OCI-LY7 (cell line): ENCODE results near the gene EIF2S2. TPM values are rescaled to one million over a fixed set of nuclear protein-coding genes. Genes with fewer than 3 reads are reported as not detected.

Experiments used
- BruUV-seq: library from RNA; stranded (reverse); fragments of 400-500 nt; replicated peaks from 2 replicates; lab custom pipeline; 2021; lab: Mats Ljungman, UMichigan
- CTCF ChIA-PET: fragments of 300-600 bp; sonication (Branson Sonifier 250); formaldehyde crosslinking; loops from one replicate; lab custom pipeline; 2022; ENCODE audit warnings: antibody characterized with exemption; ENCODE audit not compliant: unreplicated experiment; lab: Charles Lee
- POLR2A ChIA-PET: fragments of 300-600 bp; sonication (Branson Sonifier 250); formaldehyde crosslinking; loops from one replicate; lab custom pipeline; 2022; ENCODE audit warnings: antibody characterized with exemption; lab: Charles Lee
- DNase-seq: peaks from one replicate; pipeline ENCODE4 v3.0.0-alpha.2; 2015; ENCODE audit warnings: low spot score
- H2AFZ ChIP-seq: fragments of 200-600 bp; sonication (generic), shearing (Covaris generic); 2 replicates; pipeline ENCODE4 v1.6.1; 2014; ENCODE audit warnings: mild to moderate bottlenecking, antibody characterized with exemption, low read length, moderate library complexity
- H3K27ac ChIP-seq: fragments of 200-600 bp; sonication (generic); 2 replicates; pipeline ENCODE4 v1.5.1; 2014; ENCODE audit warnings: mixed run types, low read depth, mild to moderate bottlenecking, moderate library complexity, low read length, inconsistent platforms; ENCODE audit not compliant: poor library complexity, severe bottlenecking
- H3K36me3 ChIP-seq: fragments of 200-600 bp; sonication (generic); 2 replicates; pipeline ENCODE4 v1.6.1; 2014; ENCODE audit warnings: mild to moderate bottlenecking, antibody characterized with exemption, low read length, moderate library complexity, mixed read lengths; ENCODE audit not compliant: insufficient read depth
- H3K4me1 ChIP-seq: fragments of 200-600 bp; sonication (generic); 2 replicates; pipeline ENCODE4 v1.5.1; 2014; ENCODE audit warnings: mild to moderate bottlenecking, low read length; ENCODE audit not compliant: insufficient read depth, poor library complexity, severe bottlenecking
- H3K4me2 ChIP-seq: fragments of 200-600 bp; sonication (generic); 2 replicates; pipeline ENCODE4 v1.6.1; 2014; ENCODE audit warnings: mild to moderate bottlenecking, low read length
- H3K4me3 ChIP-seq: fragments of 200-600 bp; sonication (generic); 2 replicates; pipeline ENCODE4 v1.5.1; 2014; ENCODE audit warnings: mild to moderate bottlenecking, low read depth, low read length; ENCODE audit not compliant: poor library complexity, severe bottlenecking
- H3K79me2 ChIP-seq: fragments of 200-600 bp; sonication (generic); 2 replicates; pipeline ENCODE4 v1.6.1; 2016; ENCODE audit warnings: low read depth, mild to moderate bottlenecking, low read length, moderate library complexity, mixed read lengths; ENCODE audit not compliant: insufficient read depth
- H3K9me2 ChIP-seq: fragments of 200-600 bp; sonication (generic); 2 replicates; pipeline ENCODE4 v1.6.1; 2016; ENCODE audit warnings: mild to moderate bottlenecking, low read length, mixed read lengths; ENCODE audit not compliant: insufficient read depth
- H3K9me3 ChIP-seq: fragments of 200-600 bp; sonication (generic); 2 replicates; pipeline ENCODE4 v1.6.1; 2014; ENCODE audit warnings: mild to moderate bottlenecking, mixed run types, low read length, mixed read lengths
- H4K20me1 ChIP-seq: fragments of 200-600 bp; sonication (generic); 2 replicates; pipeline ENCODE4 v1.6.1; 2014; ENCODE audit warnings: mild to moderate bottlenecking, antibody characterized with exemption, low read length, moderate library complexity, mixed read lengths; ENCODE audit not compliant: insufficient read depth
- CTCF ChIP-seq: fragments of 200-600 bp; sonication (generic); conservative IDR thresholded peaks from 2 replicates; pipeline ENCODE4 v1.5.1; 2014; ENCODE audit warnings: mild to moderate bottlenecking, antibody characterized with exemption, low read length, moderate library complexity, mixed read lengths
- EZH2phosphoT487 ChIP-seq: fragments of 200-600 bp; sonication (generic); IDR thresholded peaks from 2 replicates; pipeline ENCODE4 v1.6.1; 2018; ENCODE audit warnings: low read depth, borderline replicate concordance, mild to moderate bottlenecking, mixed run types, antibody characterized with exemption, low read length, moderate library complexity, mixed read lengths
- intact Hi-C: fragments of 100-400 bp; cut with micrococcal nuclease; formaldehyde crosslinking; loops from one replicate; pipeline ENCODE4 v1.10.0; 2022; ENCODE audit not compliant: unreplicated experiment
- total RNA-seq, 2 experiments: library from RNA; depleted of rRNA in 1 of 2; stranded (reverse); fragments of >200 nt in 1 of 2; shearing (Covaris generic) in 1 of 2; gene quantifications; 2 replicates each; pipeline ENCODE4 v1.2.3, GENCODE V29; 2014 to 2022

Gene EIF2S2
- total RNA-seq, 2 experiments from 2014 or later: 104 to 130 TPM

DNA sequence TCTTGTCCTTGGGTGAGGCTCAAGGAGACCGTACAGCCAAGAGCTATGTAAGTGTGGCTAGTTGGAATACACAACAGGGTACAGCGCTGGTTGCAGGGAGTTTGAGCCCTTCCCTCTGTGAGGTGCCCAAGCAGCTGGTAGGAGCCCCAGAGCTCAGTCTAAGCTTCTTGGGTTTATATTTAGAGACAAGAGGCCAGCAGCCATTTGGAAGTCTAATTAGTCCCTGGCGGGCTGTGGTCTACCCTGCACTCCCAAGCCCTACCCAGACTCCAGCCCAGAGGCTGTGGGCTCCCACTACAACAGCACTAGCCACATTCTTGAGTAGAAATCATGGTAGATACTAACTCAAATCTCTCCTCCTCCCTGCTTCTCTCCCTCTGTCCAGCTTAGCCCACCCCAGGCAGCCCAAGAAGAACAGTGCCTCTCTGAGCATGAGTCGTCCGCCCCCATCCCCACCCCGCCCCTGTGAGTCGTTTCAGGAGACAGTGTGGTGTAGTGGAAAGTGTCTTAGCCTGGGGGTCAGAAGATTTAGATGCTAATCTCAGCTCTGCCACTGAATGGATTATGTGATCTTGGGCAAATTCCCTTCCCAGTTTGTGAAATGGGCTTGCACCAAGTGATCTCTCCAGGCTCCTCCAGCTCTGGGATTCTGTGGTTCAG is 37.8 kb downstream of the EIF2S2 start:
- peaks cover 86% of the 10 kb centered on the region for H3K36me3 ChIP-seq
- H4K20me1 ChIP-seq: peaks cover 6% of the 10 kb centered on the region
- H2AFZ ChIP-seq: no peak overlapping the region
- H3K4me3 ChIP-seq: no peak overlapping the region
- no peaks in the 10 kb centered on the region for H3K9me3 ChIP-seq
- ChIA-PET CTCF (interaction anchor here (0.8 kb wide), 1 partner anchor 214 kb away, joined by 3 read pairs; no protein-coding TSS in a partner anchor), POLR2A (no interaction called here)
- H3K79me2 ChIP-seq: peaks cover 23% of the 10 kb centered on the region; the same call in 1 of the 2 replicates
- H3K27ac ChIP-seq: no peak overlapping the region
- no peak for DNase-seq
- H3K9me2 ChIP-seq: no peaks in the 10 kb centered on the region
- intact Hi-C loops: no loop called here
- no peak overlapping the region for H3K4me2 ChIP-seq
- no peak for TF ChIP-seq CTCF
- no peak for TF ChIP-seq EZH2phosphoT487
- peaks cover 11% of the 10 kb centered on the region for H3K4me1 ChIP-seq
- BruUV-seq: no TSS peak

GRCh38 chr20:34072778-34073177 is 39.3 kb downstream of the EIF2S2 start:
- CTCF ChIA-PET: no interaction called here
- no peak overlapping the region for H3K4me2 ChIP-seq
- no peak overlapping the region for H3K4me3 ChIP-seq
- POLR2A ChIA-PET: no interaction called here
- H3K36me3 ChIP-seq: peaks cover 71% of the 10 kb centered on the region
- H3K9me3 ChIP-seq: no peaks in the 10 kb centered on the region
- no peak for TF ChIP-seq CTCF
- no peak for TF ChIP-seq EZH2phosphoT487
- H4K20me1 ChIP-seq: peaks cover 8% of the 10 kb centered on the region
- no peaks in the 10 kb centered on the region for H3K9me2 ChIP-seq
- H3K4me1 ChIP-seq: peaks cover 21% of the 10 kb centered on the region
- BruUV-seq: no TSS peak
- no peak for DNase-seq
- H3K79me2 ChIP-seq: peaks cover 23% of the 10 kb centered on the region; the same call in 1 of the 2 replicates
- intact Hi-C loops: no loop called here
- H2AFZ ChIP-seq: no peak overlapping the region
- H3K27ac ChIP-seq: no peak overlapping the region

- H4K20me1 ChIP-seq: peaks cover 8% of the 10 kb centered on the region
- H3K4me1 ChIP-seq: peaks cover 21% of the 10 kb centered on the region
- no peak overlapping the region for H3K27ac ChIP-seq
- H3K9me2 ChIP-seq: no peaks in the 10 kb centered on the region
- no peak for DNase-seq
- no TSS peak for BruUV-seq
- TF ChIP-seq CTCF (no peak), EZH2phosphoT487 (no peak)
- peaks cover 64% of the 10 kb centered on the region for H3K36me3 ChIP-seq
- intact Hi-C loops: no loop called here
- no peak overlapping the region for H3K4me3 ChIP-seq
- no peak overlapping the region for H2AFZ ChIP-seq
- H3K9me3 ChIP-seq: no peaks in the 10 kb centered on the region
- no peak overlapping the region for H3K4me2 ChIP-seq
- peaks cover 23% of the 10 kb centered on the region; the same call in 1 of the 2 replicates for H3K79me2 ChIP-seq
- ChIA-PET CTCF (no interaction called here), POLR2A (no interaction called here)
Measured at GRCh38 chr20:34072076-34072475, 40.0 kb downstream of the EIF2S2 start.
